ENCODE data around the gene LDLRAD4. TPM values are rescaled to one million over a fixed set of nuclear protein-coding genes. Genes with fewer than 3 reads are reported as not detected.

Gene LDLRAD4
- total RNA-seq, 2 donors from 2014 or later = 33.1 to 41.2 TPM

DNA sequence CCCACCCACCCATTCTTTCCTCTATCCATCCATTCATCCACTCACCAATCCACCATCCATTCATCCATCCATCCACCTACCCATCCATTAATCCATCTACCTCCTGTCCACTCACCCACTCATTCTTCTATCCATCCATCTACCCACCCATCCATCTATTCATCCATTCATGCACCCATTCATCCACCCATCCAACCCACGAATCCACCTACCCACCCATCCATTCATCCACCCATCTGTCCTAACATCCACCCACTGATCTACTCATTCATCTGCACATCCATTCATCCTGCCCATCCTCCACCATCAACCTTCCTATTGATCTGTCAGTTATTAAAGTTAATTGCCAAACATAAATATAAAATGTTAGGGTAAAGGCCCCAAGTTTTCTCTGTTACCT is 25.6 kb downstream of the LDLRAD4 start:
- Histone ChIP-seq H3K27me3 (no peaks in the 10 kb centered on the region), H3K4me3 (no peak overlapping the region), H3K27ac (no peak overlapping the region), H3K9me3 (no peaks in the 10 kb centered on the region), H3K36me3 (no peaks in the 10 kb centered on the region), H3K4me1 (peaks cover 0 to 8% of the 10 kb centered on the region in 2 donors)
- TF ChIP-seq, protein P1, sequence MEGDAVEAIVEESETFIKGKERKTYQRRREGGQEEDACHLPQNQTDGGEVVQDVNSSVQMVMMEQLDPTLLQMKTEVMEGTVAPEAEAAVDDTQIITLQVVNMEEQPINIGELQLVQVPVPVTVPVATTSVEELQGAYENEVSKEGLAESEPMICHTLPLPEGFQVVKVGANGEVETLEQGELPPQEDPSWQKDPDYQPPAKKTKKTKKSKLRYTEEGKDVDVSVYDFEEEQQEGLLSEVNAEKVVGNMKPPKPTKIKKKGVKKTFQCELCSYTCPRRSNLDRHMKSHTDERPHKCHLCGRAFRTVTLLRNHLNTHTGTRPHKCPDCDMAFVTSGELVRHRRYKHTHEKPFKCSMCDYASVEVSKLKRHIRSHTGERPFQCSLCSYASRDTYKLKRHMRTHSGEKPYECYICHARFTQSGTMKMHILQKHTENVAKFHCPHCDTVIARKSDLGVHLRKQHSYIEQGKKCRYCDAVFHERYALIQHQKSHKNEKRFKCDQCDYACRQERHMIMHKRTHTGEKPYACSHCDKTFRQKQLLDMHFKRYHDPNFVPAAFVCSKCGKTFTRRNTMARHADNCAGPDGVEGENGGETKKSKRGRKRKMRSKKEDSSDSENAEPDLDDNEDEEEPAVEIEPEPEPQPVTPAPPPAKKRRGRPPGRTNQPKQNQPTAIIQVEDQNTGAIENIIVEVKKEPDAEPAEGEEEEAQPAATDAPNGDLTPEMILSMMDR (IDR thresholded peaks at IDR 0.05) = no peak
- no peak for DNase-seq (ENCODE audit: low spot score)

DNA sequence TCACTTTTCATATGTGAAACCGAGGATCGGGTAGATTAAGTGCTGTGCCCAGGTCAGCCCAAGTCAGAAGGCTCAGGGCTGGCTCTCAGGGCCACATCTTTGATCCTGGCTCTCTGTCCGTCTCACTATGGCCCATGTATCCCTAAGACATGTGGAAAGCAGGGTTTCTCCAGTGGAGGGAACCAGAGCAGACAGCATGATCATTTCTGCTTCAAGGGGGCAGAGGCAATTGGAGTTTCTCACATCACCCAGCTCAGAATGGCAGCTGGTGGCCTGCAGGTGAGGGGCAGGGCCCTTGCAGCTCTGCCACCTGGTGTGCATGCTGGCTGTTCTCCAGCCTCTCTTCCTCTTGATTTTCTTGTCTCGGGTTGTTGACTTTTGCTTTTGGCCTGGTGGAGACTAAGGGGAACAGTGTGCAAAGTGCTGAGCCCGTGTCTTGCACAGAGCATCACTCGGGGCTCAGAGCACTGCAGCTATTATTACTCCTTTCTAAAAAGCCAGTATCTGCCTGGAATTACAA is 27.0 kb downstream of the LDLRAD4 start:
- H3K4me1 ChIP-seq = peaks cover 0 to 3% of the 10 kb centered on the region in 2 donors

DNA sequence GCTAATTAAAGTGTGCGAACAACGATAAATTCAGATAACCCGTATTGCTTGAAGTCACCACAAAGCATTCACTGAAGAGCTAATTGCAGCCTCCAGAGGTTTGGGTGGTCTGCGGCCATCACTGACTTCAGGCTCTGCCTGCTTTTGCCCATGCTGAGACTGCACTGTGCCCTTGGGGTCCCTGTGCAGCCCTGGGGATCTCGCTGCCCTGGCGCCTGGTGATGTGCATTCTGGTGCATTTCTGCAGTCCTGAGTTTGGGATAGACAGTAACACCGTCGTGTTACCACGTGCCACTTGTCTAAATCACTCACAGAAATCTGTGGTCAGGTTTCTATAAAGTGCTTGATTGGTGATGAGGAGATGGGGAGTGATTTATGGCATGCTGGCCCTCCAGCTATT is 27.6 kb downstream of the LDLRAD4 start:
- peaks cover 0 to 3% of the 10 kb centered on the region in 2 donors for H3K4me1 ChIP-seq
- DNase-seq (ENCODE audit: low spot score) = no peak
- H3K4me3 ChIP-seq = no peak overlapping the region
- H3K36me3 ChIP-seq = no peaks in the 10 kb centered on the region
- TF ChIP-seq, protein P1 (IDR thresholded peaks at IDR 0.05) = no peak
- no peaks in the 10 kb centered on the region for H3K9me3 ChIP-seq
- H3K27ac ChIP-seq = no peak overlapping the region
- no peaks in the 10 kb centered on the region for H3K27me3 ChIP-seq

More for the DNA sequence above, 27.0 kb downstream of the LDLRAD4 start:
- Histone ChIP-seq H3K4me3 (no peak overlapping the region), H3K27ac (no peak overlapping the region), H3K9me3 (no peaks in the 10 kb centered on the region), H3K27me3 (no peaks in the 10 kb centered on the region), H3K36me3 (no peaks in the 10 kb centered on the region)
- TF ChIP-seq, protein P1 (IDR thresholded peaks at IDR 0.05) = no peak
- no peak for DNase-seq (ENCODE audit: low spot score)

DNA sequence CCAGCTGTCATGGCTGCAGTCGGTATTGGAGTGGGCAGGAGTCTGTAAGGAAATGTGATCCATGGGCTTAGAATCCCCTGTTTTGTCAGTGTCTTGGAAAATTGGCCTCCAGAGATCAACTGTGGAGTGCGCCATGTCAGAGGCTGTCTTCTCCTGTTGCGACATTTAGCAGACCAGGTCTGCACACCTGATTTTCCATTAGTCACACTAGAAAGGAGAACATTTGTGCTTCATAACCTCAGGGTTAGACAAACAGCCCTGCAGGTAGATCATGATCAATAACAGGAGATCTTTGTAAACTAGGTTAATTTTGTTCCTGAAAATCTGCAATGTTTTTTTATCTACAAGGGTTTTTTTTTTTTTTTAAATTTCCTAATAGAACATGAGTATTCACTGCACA is 28.0 kb downstream of the LDLRAD4 start:
- no peak for DNase-seq (ENCODE audit: low spot score)
- no peak overlapping the region for H3K27ac ChIP-seq
- TF ChIP-seq, protein P1 (IDR thresholded peaks at IDR 0.05) = no peak
- H3K27me3 ChIP-seq = no peaks in the 10 kb centered on the region
- H3K4me3 ChIP-seq = no peak overlapping the region
- no peaks in the 10 kb centered on the region for H3K9me3 ChIP-seq
- no peaks in the 10 kb centered on the region for H3K36me3 ChIP-seq
- peaks cover 0 to 3% of the 10 kb centered on the region in 2 donors for H3K4me1 ChIP-seq

DNA sequence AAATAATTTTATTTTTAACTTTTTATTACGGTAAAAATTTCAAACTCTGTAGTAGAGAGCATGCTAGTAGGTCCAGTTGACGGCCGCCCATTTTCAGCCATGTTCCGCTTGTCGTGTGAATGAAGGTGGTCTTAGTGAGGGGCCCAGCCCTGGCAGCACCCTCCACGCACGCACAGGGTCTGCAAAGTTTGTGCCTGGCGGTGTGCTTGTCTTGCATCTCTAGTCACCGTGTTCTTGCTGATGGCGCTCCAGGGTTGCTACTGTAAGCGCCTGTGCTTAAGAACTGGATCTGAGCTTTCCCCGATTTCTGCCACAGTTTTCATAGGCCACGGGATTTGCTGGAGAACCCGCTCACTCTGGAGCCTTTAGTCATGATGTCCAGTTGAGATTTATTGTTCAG is 28.9 kb downstream of the LDLRAD4 start:
- DNase-seq (ENCODE audit: low spot score) = no peak
- H3K9me3 ChIP-seq = no peaks in the 10 kb centered on the region

More for the DNA sequence above, 28.9 kb downstream of the LDLRAD4 start:
- Histone ChIP-seq H3K4me1 (peaks cover 0 to 3% of the 10 kb centered on the region in 2 donors), H3K4me3 (no peak overlapping the region), H3K36me3 (no peaks in the 10 kb centered on the region), H3K27ac (no peak overlapping the region), H3K27me3 (no peaks in the 10 kb centered on the region)
- TF ChIP-seq, protein P1 (IDR thresholded peaks at IDR 0.05) = no peak
